Bone marrow (tissue), 2 donors: ENCODE measurements around the gene LRPAP1.

Source experiments
- DNase-seq, 2 donors: peaks; one replicate each; lab custom pipeline; 2025; lab: John Stamatoyannopoulos, UW

The LRPAP1 gene

GRCh38 chr4:3501126-3501824, 30.9 kb downstream of the LRPAP1 start:
- DNase-seq, result no peak

GRCh38 chr4:3500634-3501101, 31.6 kb downstream of the LRPAP1 start:
- no peak for DNase-seq

GRCh38 chr4:3500111-3500510, 32.1 kb downstream of the LRPAP1 start:
- DNase-seq, result no peak

- no peak for DNase-seq
Measured at GRCh38 chr4:3499710-3500109, 32.5 kb downstream of the LRPAP1 start.

- no peak for DNase-seq
Measured at GRCh38 chr4:3498901-3499510, 33.2 kb downstream of the LRPAP1 start.

- DNase-seq, result no peak
Measured at GRCh38 chr4:3498407-3498806, 33.8 kb downstream of the LRPAP1 start.

GRCh38 chr4:3497523-3498389, 34.5 kb downstream of the LRPAP1 start:
- DNase-seq, result no peak

- DNase-seq, result no peak
Measured at GRCh38 chr4:3497095-3497494, 35.1 kb downstream of the LRPAP1 start.

- DNase-seq, result no peak
Measured at GRCh38 chr4:3496021-3496420, 36.2 kb downstream of the LRPAP1 start.

GRCh38 chr4:3495204-3495975, 36.8 kb downstream of the LRPAP1 start:
- no peak for DNase-seq

GRCh38 chr4:3494462-3494871, 37.8 kb downstream of the LRPAP1 start:
- DNase-seq, result no peak

- DNase-seq, result no peak
Measured at GRCh38 chr4:3493720-3494461, 38.3 kb downstream of the LRPAP1 start.

GRCh38 chr4:3492741-3493719, 39.2 kb downstream of the LRPAP1 start:
- no peak for DNase-seq

GRCh38 chr4:3491681-3492405, 40.4 kb downstream of the LRPAP1 start:
- DNase-seq, result no peak

GRCh38 chr4:3489451-3489962, 42.7 kb downstream of the LRPAP1 start:
- DNase-seq, result no peak

GRCh38 chr4:3488820-3489219, 43.4 kb downstream of the LRPAP1 start:
- no peak for DNase-seq

GRCh38 chr4:3487861-3488260, 44.4 kb downstream of the LRPAP1 start:
- DNase-seq, result no peak

GRCh38 chr4:3486541-3487540, 45.4 kb downstream of the LRPAP1 start:
- DNase-seq, result no peak
